Nephron progenitor cell (in vitro differentiated cells): ENCODE results near the gene PER2.

Experiments
- DNase-seq: peaks from one replicate; pipeline ENCODE4 v3.0.0; 2021
- H3K27ac Mint-ChIP-seq: 2 replicates; pipeline ENCODE4 v1.8.0; 2021; ENCODE audit warnings: mild to moderate bottlenecking, moderate library complexity, mixed read lengths
- H3K27me3 Mint-ChIP-seq: 2 replicates; pipeline ENCODE4 v1.8.0; 2021; ENCODE audit warnings: mild to moderate bottlenecking, low read depth, mixed read lengths; ENCODE audit not compliant: poor library complexity
- H3K36me3 Mint-ChIP-seq: 2 replicates; pipeline ENCODE4 v1.8.0; 2021; ENCODE audit warnings: low read depth, mixed read lengths
- H3K4me1 Mint-ChIP-seq: 2 replicates; pipeline ENCODE4 v1.8.0; 2021; ENCODE audit warnings: mixed read lengths
- H3K4me3 Mint-ChIP-seq: 2 replicates; pipeline ENCODE4 v1.8.0; 2021; ENCODE audit warnings: mild to moderate bottlenecking, moderate library complexity, mixed read lengths
- H3K9me3 Mint-ChIP-seq: 2 replicates; pipeline ENCODE4 v1.8.0; 2021; ENCODE audit warnings: mild to moderate bottlenecking, moderate library complexity, mixed read lengths
- CTCF ChIP-seq: fragments of 200-600 bp; sonication (generic); IDR thresholded peaks from 2 replicates; pipeline ENCODE4 v1.5.0; 2021; ENCODE audit warnings: antibody characterized with exemption

PER2 gene

GRCh38 chr2:238237431-238238135, 50.8 kb downstream of the PER2 start:
- DNase-seq, result no peak
- H3K27me3 Mint-ChIP-seq, result peaks cover 19% of the 10 kb centered on the region
- H3K9me3 Mint-ChIP-seq, result peaks cover 3% of the 10 kb centered on the region
- no peaks in the 10 kb centered on the region for H3K36me3 Mint-ChIP-seq
- no peak for TF ChIP-seq CTCF
- H3K4me3 Mint-ChIP-seq, result peak overlapping the region; percentile 68
- no peak overlapping the region for H3K27ac Mint-ChIP-seq
- H3K4me1 Mint-ChIP-seq, result peaks cover 16% of the 10 kb centered on the region

- H3K4me3 Mint-ChIP-seq, result no peak overlapping the region
- DNase-seq, result no peak
- TF ChIP-seq CTCF, result no peak
- peaks cover 9% of the 10 kb centered on the region for H3K4me1 Mint-ChIP-seq
- H3K9me3 Mint-ChIP-seq, result peaks cover 13% of the 10 kb centered on the region
- H3K36me3 Mint-ChIP-seq, result no peaks in the 10 kb centered on the region
- H3K27me3 Mint-ChIP-seq, result peaks cover 30% of the 10 kb centered on the region
- no peak overlapping the region for H3K27ac Mint-ChIP-seq
These were observed 51.8 kb downstream of the PER2 start for GRCh38 chr2:238236571-238236970.

- no peak for TF ChIP-seq CTCF
- DNase-seq, result no peak
- Mint-ChIP-seq H3K36me3 (no peaks in the 10 kb centered on the region), H3K4me3 (peak overlapping the region; percentile 14), H3K27ac (no peak overlapping the region), H3K27me3 (peaks cover 37% of the 10 kb centered on the region), H3K9me3 (peaks cover 14% of the 10 kb centered on the region), H3K4me1 (peaks cover 15% of the 10 kb centered on the region)
These were observed 52.6 kb downstream of the PER2 start for GRCh38 chr2:238235856-238236255.

GRCh38 chr2:238235331-238235732, 53.1 kb downstream of the PER2 start:
- peaks cover 20% of the 10 kb centered on the region for H3K4me1 Mint-ChIP-seq
- no peaks in the 10 kb centered on the region for H3K36me3 Mint-ChIP-seq
- TF ChIP-seq CTCF, result no peak
- peak overlapping the region; percentile 14 for H3K4me3 Mint-ChIP-seq
- DNase-seq, result no peak
- H3K27ac Mint-ChIP-seq, result no peak overlapping the region
- peaks cover 15% of the 10 kb centered on the region for H3K9me3 Mint-ChIP-seq
- peaks cover 42% of the 10 kb centered on the region for H3K27me3 Mint-ChIP-seq

GRCh38 chr2:238233625-238234024, 54.8 kb downstream of the PER2 start:
- TF ChIP-seq CTCF, result no peak
- Mint-ChIP-seq H3K4me3 (peak overlapping the region; percentile 67), H3K9me3 (peaks cover 18% of the 10 kb centered on the region), H3K36me3 (no peaks in the 10 kb centered on the region), H3K27me3 (peaks cover 59% of the 10 kb centered on the region), H3K27ac (no peak overlapping the region), H3K4me1 (peaks cover 29% of the 10 kb centered on the region)
- no peak for DNase-seq

- Mint-ChIP-seq H3K27ac (no peak overlapping the region), H3K27me3 (peaks cover 60% of the 10 kb centered on the region), H3K9me3 (peaks cover 18% of the 10 kb centered on the region), H3K36me3 (peaks cover 2% of the 10 kb centered on the region), H3K4me3 (peak overlapping the region; percentile 87), H3K4me1 (peaks cover 33% of the 10 kb centered on the region)
- TF ChIP-seq CTCF, result no peak
- DNase-seq, result no peak
These were observed 56.6 kb downstream of the PER2 start for GRCh38 chr2:238231809-238232208.
